Endothelial cell of umbilical vein (primary cell): ENCODE measurements around the gene EML1. TPM values are rescaled to one million over a fixed set of nuclear protein-coding genes. Genes with fewer than 3 reads are reported as not detected.

Experiments used
- BruUV-seq: library from RNA; stranded (reverse); fragments of 400-500 nt; replicated peaks from 2 replicates; lab custom pipeline; 2021; lab: Mats Ljungman, UMichigan
- CTCF ChIA-PET: fragments of 300-600, 350-600 bp; sonication (Branson Sonifier 250); formaldehyde crosslinking; loops from one replicate; lab custom pipeline; 2021; ENCODE audit warnings: antibody characterized with exemption, inconsistent platforms; lab: Charles Lee
- POLR2A ChIA-PET: fragments of 300-600, 350-600 bp; sonication (Branson Sonifier 250); formaldehyde crosslinking; loops from one replicate; lab custom pipeline; 2021; ENCODE audit warnings: antibody characterized with exemption, inconsistent platforms; lab: Charles Lee
- DNase-seq: peaks from one replicate; pipeline ENCODE4 v3.0.0-alpha.2; 2011; ENCODE audit warnings: low read depth, low spot score
- FAIRE-seq: peaks from 2 replicates; lab custom pipeline; 2011; peaks lifted over from hg19 to GRCh38; lab: Jason Lieb, UNC
- H2AFZ ChIP-seq: 2 replicates; pipeline ENCODE4 v1.6.0; 2012; ENCODE audit warnings: low read depth, low read length, control low read depth, inconsistent platforms
- H3K27ac ChIP-seq: 2 replicates; pipeline ENCODE4 v1.5.1; 2011; ENCODE audit warnings: low read depth, mild to moderate bottlenecking, control low read depth, low read length, moderate library complexity; ENCODE audit not compliant: insufficient read depth
- H3K27me3 ChIP-seq, 2 experiments: 2 replicates each; pipeline versions ENCODE4 v1.6.0 to v1.6.1; 2011; ENCODE audit warnings: low read length in 2 of 2, mixed read lengths in 1 of 2; ENCODE audit not compliant: control insufficient read depth in 2 of 2, insufficient read depth in 2 of 2
- H3K36me3 ChIP-seq, 2 experiments: 2 replicates in 1 of 2; 3 replicates in 1 of 2; pipeline ENCODE4 v1.5.1; 2011; ENCODE audit warnings: low read length in 2 of 2, mild to moderate bottlenecking in 1 of 2, moderate library complexity in 1 of 2; ENCODE audit not compliant: control insufficient read depth in 2 of 2, insufficient read depth in 2 of 2; ENCODE audit errors: extremely low read depth in 1 of 2
- H3K4me1 ChIP-seq: 3 replicates; pipeline ENCODE4 v1.5.1; 2011; ENCODE audit warnings: mild to moderate bottlenecking, low read length; ENCODE audit not compliant: control insufficient read depth, insufficient read depth; ENCODE audit errors: extremely low read depth
- H3K4me2 ChIP-seq: 2 replicates; pipeline ENCODE4 v1.6.1; 2011; ENCODE audit warnings: low read length, control low read depth, mixed read lengths; ENCODE audit not compliant: insufficient read depth
- H3K4me3 ChIP-seq, 3 experiments: fragments of 200-600 bp in 1 of 3; sonication (generic), shearing (Covaris generic) in 1 of 3; replicated peaks in 1 of 3; 2 replicates each; pipeline ENCODE4 v1.5.1; 2011 to 2016; ENCODE audit warnings: control low read depth in 3 of 3, low read length in 3 of 3, mild to moderate bottlenecking in 2 of 3, inconsistent platforms in 1 of 3, low read depth in 1 of 3, moderate library complexity in 1 of 3; ENCODE audit not compliant: insufficient read depth in 1 of 3
- H3K79me2 ChIP-seq: 2 replicates; pipeline ENCODE4 v1.6.0; 2012; ENCODE audit warnings: low read length, inconsistent platforms; ENCODE audit not compliant: control insufficient read depth, insufficient read depth
- H3K9ac ChIP-seq: replicated peaks from 2 replicates; pipeline ENCODE3; 2011; ENCODE audit warnings: low read length, control low read depth; ENCODE audit not compliant: insufficient read depth; ENCODE audit errors: extremely low read depth
- H3K9me1 ChIP-seq: replicated peaks from 3 replicates; pipeline ENCODE4 v1.6.0; 2011; ENCODE audit warnings: mild to moderate bottlenecking, low read length; ENCODE audit not compliant: control insufficient read depth, insufficient read depth; ENCODE audit errors: extremely low read depth
- H3K9me3 ChIP-seq: replicated peaks from 2 replicates; pipeline ENCODE4 v1.5.1; 2012; ENCODE audit warnings: low read length, inconsistent platforms; ENCODE audit not compliant: control insufficient read depth, insufficient read depth
- H4K20me1 ChIP-seq: replicated peaks from 2 replicates; pipeline ENCODE3; 2011; ENCODE audit warnings: mild to moderate bottlenecking, low read length; ENCODE audit not compliant: control insufficient read depth, insufficient read depth; ENCODE audit errors: extremely low read depth
- EZH2 ChIP-seq: IDR thresholded peaks from 2 replicates; pipeline ENCODE4 v1.6.1; 2012; ENCODE audit warnings: borderline replicate concordance, low read depth, mild to moderate bottlenecking, moderate library complexity, low read length, inconsistent platforms; ENCODE audit not compliant: severe bottlenecking
- FOS ChIP-seq: IDR thresholded peaks from 2 replicates; pipeline ENCODE4 v1.6.1; 2011; ENCODE audit warnings: mild to moderate bottlenecking, low read length, moderate library complexity, borderline replicate concordance; ENCODE audit not compliant: insufficient read depth
- GATA2 ChIP-seq: IDR thresholded peaks from 2 replicates; pipeline ENCODE4 v1.7.0; 2011; ENCODE audit warnings: low read depth, mild to moderate bottlenecking, moderate library complexity, mixed read lengths, low read length; ENCODE audit not compliant: insufficient read length, insufficient read depth
- JUN ChIP-seq: IDR thresholded peaks from 2 replicates; pipeline ENCODE4 v1.6.1; 2011; ENCODE audit warnings: borderline replicate concordance, low read depth; ENCODE audit not compliant: insufficient read length, insufficient read depth
- MYC ChIP-seq: IDR thresholded peaks from one replicate; pipeline ENCODE4 v1.6.1; 2011; ENCODE audit warnings: mild to moderate bottlenecking, low read depth, low read length
- POLR2A ChIP-seq: IDR thresholded peaks from 2 replicates; pipeline ENCODE4 v1.6.1; 2012; ENCODE audit warnings: low read depth, mild to moderate bottlenecking, control low read depth, low read length
- POLR2AphosphoS5 ChIP-seq: IDR thresholded peaks from 2 replicates; pipeline ENCODE4 v1.6.1; 2012; ENCODE audit warnings: low read depth, mild to moderate bottlenecking, control low read depth, low read length, moderate library complexity; ENCODE audit not compliant: insufficient read depth
- dilution Hi-C: fragments of 300-500 bp; cut with MboI; formaldehyde crosslinking; loops from one replicate; pipeline ENCODE4 v1.15.0; 2019; ENCODE audit warnings: low sequenced_read_pairs; ENCODE audit not compliant: extremely low pct_ligation_motif_present
- intact Hi-C: fragments of 100-400 bp; cut with micrococcal nuclease; formaldehyde crosslinking; loops from one replicate; pipeline ENCODE4 v1.10.0; 2022
- polyA plus RNA-seq, 4 experiments: library from polyadenylated mRNA; depleted of rRNA in 3 of 4; stranded (reverse) in 3 of 4; unstranded in 1 of 4; fragments of >200 nt; gene quantifications; 2 replicates each; pipeline versions ENCODE4 v1.2.1 to v1.2.3, GENCODE V29; 2011 to 2012; ENCODE audit warnings: missing spikeins in 1 of 4
- total RNA-seq: library from RNA; stranded (reverse); gene quantifications from 2 replicates; pipeline ENCODE4 v1.2.3, GENCODE V29; 2021
- TF ChIP-seq, protein P1 (sequence below): IDR thresholded peaks from 2 replicates; pipeline ENCODE4 v1.6.1; 2011; ENCODE audit not compliant: insufficient read depth, insufficient read length
- TF ChIP-seq, protein P2 (sequence below), 2 donors: IDR thresholded peaks; 1 replicate in 1 of 2; 2 replicates in 1 of 2; pipeline ENCODE4 v1.5.1; 2011; ENCODE audit warnings: low read length in 2 of 2, mild to moderate bottlenecking in 2 of 2, moderate library complexity in 2 of 2, control low read depth in 1 of 2, inconsistent platforms in 1 of 2, low read depth in 1 of 2; ENCODE audit not compliant: insufficient read depth in 1 of 2; ENCODE audit errors: extremely low read depth in 1 of 2

EML1 gene
- total and polyA plus RNA-seq, 2 donors (not counting 3 experiments of a cell fraction or from before 2014, with no cell fraction given): 22.9 to 33.0 TPM

DNA sequence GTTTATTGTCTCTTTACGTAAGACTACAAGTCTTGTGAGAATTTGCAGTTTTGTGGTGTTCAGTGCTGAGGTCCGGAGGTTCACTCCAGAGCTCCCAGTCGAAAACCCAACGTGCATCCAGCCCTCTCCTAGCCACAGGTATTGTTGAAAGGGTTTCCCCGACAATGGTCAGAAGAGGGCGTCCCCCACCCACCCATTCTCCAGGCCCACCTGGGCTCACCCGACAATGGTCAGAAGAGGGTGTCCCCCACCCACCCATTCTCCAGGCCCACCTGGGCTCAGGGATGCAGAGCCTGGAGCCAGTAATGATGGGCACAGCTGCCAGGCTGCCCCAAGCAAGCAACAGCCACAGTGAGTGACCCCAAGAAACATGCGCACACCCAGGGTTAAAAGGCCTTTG, 145.2 kb downstream of the EML1 start:
- no peak overlapping the region for H3K4me2 ChIP-seq
- BruUV-seq: no TSS peak
- no peak overlapping the region for H2AFZ ChIP-seq
- ChIA-PET POLR2A (no interaction called here), CTCF (no interaction called here)
- H3K9ac ChIP-seq: no peak overlapping the region
- no peak overlapping the region for H3K27ac ChIP-seq
- no peaks in the 10 kb centered on the region for H4K20me1 ChIP-seq
- no peaks in the 10 kb centered on the region for H3K4me1 ChIP-seq
- H3K36me3 ChIP-seq: peaks cover 0 to 8% of the 10 kb centered on the region in 2 experiments
- no peaks in the 10 kb centered on the region for H3K27me3 ChIP-seq
- FAIRE-seq (no peak), DNase-seq (no peak)
- H3K9me1 ChIP-seq: no peaks in the 10 kb centered on the region
- H3K4me3 ChIP-seq: no peak overlapping the region
- dilution Hi-C loops (no loop called here), intact Hi-C loops (no loop called here)
- TF ChIP-seq JUN: no peak
- no peak for TF ChIP-seq POLR2A
- no peaks in the 10 kb centered on the region for H3K9me3 ChIP-seq
- no peaks in the 10 kb centered on the region for H3K79me2 ChIP-seq

DNA sequence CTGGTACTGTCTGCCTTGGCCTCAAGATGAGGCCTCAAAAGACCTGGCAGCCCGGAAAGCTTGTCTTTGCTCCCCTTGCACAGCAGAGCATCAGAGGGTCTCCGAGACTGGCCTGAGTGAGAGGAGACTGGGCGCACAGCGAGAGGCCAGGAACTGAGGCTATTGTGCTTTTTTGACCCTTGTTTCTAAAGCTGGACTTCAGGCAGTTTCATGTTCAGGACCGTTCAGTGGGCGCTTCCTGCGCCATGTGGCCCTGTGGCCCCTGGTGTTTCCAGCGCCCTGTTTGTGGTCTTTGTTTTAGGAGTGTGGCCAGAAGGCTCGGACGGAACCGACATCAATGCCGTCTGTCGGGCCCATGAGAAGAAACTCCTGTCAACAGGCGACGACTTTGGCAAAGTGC, 145.7 kb downstream of the EML1 start:
- no peak for FAIRE-seq
- dilution Hi-C loops: no loop called here
- peaks cover 0 to 8% of the 10 kb centered on the region in 2 experiments for H3K36me3 ChIP-seq
- no peak overlapping the region for H3K9ac ChIP-seq
- intact Hi-C loops: no loop called here
- TF ChIP-seq FOS (no peak), JUN (no peak), MYC (no peak), POLR2A (no peak), GATA2 (no peak), POLR2AphosphoS5 (no peak), EZH2 (no peak)
- TF ChIP-seq, protein P1, sequence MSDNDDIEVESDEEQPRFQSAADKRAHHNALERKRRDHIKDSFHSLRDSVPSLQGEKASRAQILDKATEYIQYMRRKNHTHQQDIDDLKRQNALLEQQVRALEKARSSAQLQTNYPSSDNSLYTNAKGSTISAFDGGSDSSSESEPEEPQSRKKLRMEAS: no peak
- TF ChIP-seq, protein P2, sequence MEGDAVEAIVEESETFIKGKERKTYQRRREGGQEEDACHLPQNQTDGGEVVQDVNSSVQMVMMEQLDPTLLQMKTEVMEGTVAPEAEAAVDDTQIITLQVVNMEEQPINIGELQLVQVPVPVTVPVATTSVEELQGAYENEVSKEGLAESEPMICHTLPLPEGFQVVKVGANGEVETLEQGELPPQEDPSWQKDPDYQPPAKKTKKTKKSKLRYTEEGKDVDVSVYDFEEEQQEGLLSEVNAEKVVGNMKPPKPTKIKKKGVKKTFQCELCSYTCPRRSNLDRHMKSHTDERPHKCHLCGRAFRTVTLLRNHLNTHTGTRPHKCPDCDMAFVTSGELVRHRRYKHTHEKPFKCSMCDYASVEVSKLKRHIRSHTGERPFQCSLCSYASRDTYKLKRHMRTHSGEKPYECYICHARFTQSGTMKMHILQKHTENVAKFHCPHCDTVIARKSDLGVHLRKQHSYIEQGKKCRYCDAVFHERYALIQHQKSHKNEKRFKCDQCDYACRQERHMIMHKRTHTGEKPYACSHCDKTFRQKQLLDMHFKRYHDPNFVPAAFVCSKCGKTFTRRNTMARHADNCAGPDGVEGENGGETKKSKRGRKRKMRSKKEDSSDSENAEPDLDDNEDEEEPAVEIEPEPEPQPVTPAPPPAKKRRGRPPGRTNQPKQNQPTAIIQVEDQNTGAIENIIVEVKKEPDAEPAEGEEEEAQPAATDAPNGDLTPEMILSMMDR (IDR thresholded peaks at IDR 0.05; ENCODE audit: extremely low read depth in 1 of 2, insufficient read depth in 1 of 2, low read depth in 1 of 2, low read length in 2 of 2): no peak
- no peaks in the 10 kb centered on the region for H3K9me1 ChIP-seq
- H3K27ac ChIP-seq: no peak overlapping the region
- no peaks in the 10 kb centered on the region for H4K20me1 ChIP-seq
- ChIA-PET CTCF (no interaction called here), POLR2A (no interaction called here)
- no peak for DNase-seq
- no peaks in the 10 kb centered on the region for H3K9me3 ChIP-seq
- no peaks in the 10 kb centered on the region for H3K4me1 ChIP-seq
- H3K4me3 ChIP-seq: no peak overlapping the region
- H3K79me2 ChIP-seq: no peaks in the 10 kb centered on the region
- BruUV-seq: no TSS peak
- H2AFZ ChIP-seq: no peak overlapping the region
- H3K4me2 ChIP-seq: no peak overlapping the region
- no peaks in the 10 kb centered on the region for H3K27me3 ChIP-seq
